CD4-positive, alpha-beta T cell treated with Interleukin-15 for 1 hour (primary cell): ENCODE measurements around the gene PRLR.
"Not testable (repeated sequence)": the region's sequence is repeated elsewhere in the genome, so short reads cannot be mapped to it uniquely, and the experiment has no call there.

ENCODE experiments used
- DNase-seq: peaks from one replicate; pipeline ENCODE4 v3.0.0-alpha.2; 2020

PRLR gene

DNA sequence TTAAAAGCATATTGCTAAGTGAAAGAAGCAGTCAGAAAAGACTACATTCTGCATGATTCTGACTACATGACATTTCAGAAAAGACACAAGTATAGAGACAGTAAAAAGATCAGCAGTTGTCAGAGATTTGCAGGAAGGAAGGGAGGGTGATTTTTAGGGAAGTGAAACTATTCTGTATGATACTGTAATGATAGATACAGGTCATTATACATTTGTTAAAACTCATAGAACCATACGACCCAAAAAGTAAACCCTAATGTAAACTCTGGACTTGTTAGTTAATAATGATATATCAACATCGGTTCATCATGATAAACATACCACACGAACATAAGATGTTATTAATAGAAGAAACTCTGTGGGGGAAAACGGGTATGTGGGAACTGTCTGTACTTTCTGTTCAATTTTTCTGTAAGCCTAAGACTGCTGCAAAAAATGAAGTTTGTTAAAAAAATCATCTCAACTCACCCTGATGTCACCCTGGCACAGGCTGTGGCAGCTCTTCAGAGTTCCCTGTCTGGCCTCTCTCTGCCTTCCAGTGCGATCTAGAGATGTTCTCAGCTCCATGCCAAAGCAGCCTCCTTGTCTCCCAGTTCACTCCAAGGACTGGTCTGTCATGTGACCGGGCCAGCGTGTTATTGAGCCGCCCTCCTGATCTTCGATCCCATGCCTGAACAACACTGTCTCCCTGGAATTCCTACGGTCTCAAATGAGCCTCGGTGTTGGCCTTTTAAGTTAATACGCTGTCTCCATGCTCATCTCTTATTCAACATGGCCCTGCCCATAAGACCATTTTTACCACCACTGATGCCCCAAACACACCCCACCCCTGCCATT is 35.4 kb downstream of the PRLR start:
- DNase-seq, result no peak

- DNase-seq, result no peak
Measured at GRCh38 chr5:35192506-35192905, 37.8 kb downstream of the PRLR start.

DNA sequence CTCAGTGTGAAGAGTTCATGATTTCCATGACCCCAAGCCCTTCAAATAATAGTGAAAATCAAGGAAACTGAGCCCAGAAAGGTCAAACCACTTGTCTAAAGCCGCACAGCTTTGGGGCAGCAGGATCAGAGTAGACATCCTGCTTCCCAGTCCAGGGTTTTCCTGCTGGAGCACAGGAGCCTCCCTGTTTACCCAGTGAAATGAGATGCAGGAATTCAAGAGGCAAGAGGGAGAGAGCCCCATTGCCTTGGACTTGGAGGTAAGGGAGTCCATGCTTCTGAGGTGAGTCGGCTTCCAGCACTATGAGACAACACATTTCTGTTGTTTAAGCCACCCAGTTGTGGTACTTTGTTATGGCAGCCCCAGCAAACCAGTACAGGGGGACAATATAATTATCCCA is 40.5 kb downstream of the PRLR start:
- DNase-seq, result not testable (repeated sequence)

DNA sequence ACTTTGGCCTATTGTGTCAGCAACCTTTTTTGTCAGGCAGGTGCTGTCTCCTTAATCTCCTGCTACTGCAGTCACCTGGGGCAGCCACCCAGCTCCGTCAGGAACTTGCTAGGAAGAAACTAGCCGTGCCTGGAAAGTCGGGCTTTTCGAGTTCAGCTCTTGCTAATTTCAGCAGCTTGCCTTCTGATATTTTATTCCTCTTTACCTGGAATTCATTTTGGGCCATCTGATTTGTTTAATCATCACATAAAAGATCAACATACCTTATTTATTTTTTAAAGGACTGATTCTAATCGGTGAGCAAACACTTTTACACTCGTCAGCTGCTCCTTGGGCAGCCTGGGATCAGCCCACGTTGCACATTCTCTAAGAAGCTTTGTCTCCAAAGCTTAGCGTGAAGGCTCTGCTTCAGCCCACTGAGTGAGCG is 42.2 kb downstream of the PRLR start:
- no peak for DNase-seq

GRCh38 chr5:35187621-35188020 is 42.7 kb downstream of the PRLR start:
- not testable (repeated sequence) for DNase-seq

GRCh38 chr5:35186749-35187148 is 43.5 kb downstream of the PRLR start:
- DNase-seq, result no peak

DNA sequence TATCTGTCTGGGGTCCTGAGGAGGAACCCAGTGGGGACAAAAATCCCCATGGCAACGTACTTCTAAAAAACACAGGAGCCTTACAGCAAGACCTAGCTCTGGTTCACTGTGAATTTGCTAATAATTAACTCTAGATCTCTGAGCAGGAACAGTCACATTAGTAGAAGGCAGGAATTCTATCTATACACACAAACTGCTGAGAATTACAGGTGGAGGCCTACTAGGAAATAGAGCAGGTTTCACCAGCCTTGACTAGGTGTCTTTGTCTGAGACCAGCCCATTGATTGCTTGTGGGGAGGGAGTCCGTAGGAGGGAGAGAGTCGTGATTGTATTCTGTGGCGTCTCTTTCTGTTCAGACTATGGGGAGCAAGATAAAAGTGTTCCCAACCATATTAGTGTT is 44.8 kb downstream of the PRLR start:
- DNase-seq, result no peak

GRCh38 chr5:35183556-35183955 is 46.7 kb downstream of the PRLR start:
- DNase-seq, result no peak

DNA sequence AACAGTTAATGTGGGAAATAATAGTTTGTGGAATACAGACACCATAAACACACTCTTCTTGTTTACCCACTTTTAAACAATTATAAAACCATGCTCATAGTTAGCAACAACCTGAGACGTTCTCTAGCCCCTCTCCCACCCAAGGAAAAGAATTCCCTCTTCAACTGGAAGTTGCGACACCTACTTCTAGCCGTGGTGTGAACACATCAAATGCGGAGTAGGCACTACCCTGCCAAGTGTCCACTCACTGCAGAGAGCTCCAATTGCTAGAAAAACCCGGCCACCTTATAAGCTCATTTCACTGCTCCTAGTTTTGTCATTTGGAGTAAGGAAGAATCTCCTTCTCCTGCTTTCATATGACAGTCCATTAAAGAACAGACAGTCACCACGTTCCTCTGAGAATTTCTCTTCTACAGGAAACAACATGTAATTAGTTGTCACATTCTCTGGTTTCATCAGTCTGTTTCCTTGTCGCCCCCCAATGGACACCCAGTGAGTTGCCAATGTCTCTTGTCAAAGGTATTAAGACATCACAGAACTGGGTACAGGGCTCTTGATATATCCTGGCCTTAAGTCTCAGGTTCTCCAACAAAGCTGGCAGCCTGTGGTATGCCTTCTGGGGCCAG is 47.3 kb downstream of the PRLR start:
- DNase-seq, result no peak

- no peak for DNase-seq
Measured at GRCh38 chr5:35182486-35182885, 47.8 kb downstream of the PRLR start.

- no peak for DNase-seq
Measured at GRCh38 chr5:35180046-35180445, 50.2 kb downstream of the PRLR start.

DNA sequence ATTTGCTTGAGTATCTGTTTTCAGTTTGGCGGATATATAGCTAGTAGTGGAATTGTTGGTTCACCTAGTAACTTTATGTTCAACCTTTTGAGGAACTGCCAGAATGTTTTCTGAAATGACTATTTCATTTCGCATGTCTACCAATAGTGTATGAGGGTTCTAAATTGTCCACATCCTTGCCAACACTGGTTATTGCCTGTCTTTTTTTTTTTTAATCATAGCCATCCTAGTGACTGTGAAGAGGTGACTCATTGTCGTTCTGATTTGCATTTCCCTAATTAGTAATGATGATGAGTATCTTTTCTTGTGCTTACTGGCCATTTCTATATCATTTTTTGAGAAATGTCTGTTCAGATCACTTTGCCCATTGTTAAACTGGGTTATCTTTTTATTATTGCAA is 52.5 kb downstream of the PRLR start:
- no peak for DNase-seq

- DNase-seq, result no peak
Measured at GRCh38 chr5:35172533-35172932, 57.8 kb downstream of the PRLR start.

GRCh38 chr5:35171991-35172390 is 58.3 kb downstream of the PRLR start:
- no peak for DNase-seq

GRCh38 chr5:35171078-35171477 is 59.2 kb downstream of the PRLR start:
- DNase-seq, result no peak

GRCh38 chr5:35166043-35166442 is 64.2 kb downstream of the PRLR start:
- no peak for DNase-seq

- DNase-seq, result no peak
Measured at GRCh38 chr5:35164860-35165542, 65.3 kb downstream of the PRLR start.

DNA sequence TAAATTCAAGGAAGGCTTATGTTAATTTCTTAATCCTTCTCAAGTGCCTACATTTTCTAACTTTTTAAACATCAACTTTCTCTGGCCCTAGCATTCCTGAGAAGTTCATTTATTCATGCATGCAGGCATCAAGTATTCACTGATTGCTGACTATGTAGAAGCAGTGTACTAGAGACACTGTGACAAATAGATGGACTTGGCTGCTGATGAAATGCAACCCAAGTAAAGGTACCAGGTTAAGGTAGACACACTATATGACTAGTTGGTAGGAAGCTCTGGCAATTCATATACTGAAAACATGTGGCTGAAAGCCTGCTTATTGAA is 66.6 kb downstream of the PRLR start:
- no peak for DNase-seq

GRCh38 chr5:35162848-35163709 is 67.2 kb downstream of the PRLR start:
- no peak for DNase-seq

GRCh38 chr5:35161652-35162273 is 68.5 kb downstream of the PRLR start:
- DNase-seq, result no peak

DNA sequence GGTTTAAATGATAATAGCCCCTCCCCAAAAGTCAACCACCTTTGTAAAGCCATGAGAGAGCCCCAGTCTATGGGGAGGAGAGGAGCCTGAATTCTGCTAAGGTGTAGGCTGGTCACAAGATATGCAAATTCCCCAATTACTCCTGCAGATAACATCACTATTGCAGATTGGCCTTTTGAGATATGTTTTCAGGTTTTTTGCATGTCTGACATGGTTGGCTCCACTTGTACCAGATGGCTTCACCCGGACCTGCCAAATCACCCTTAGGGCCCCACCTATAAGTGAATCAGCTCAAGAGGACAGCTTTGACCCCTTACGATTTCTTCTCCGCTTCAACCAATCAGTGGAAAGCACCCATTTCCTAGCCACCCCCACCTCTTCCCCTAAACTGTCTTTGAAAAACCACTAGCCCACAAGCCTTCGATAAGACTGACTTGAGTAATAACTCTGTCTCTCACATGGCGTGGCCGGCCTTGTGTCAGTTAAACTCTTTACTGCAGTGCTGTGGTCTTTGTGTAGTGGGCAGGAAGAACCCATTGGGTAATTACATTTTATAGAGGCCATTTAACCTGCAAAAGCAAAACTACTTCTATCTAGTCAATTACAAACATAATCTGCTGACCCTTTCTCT is 69.7 kb downstream of the PRLR start:
- DNase-seq, result no peak

- no peak for DNase-seq
Measured at GRCh38 chr5:35159370-35159742, 70.9 kb downstream of the PRLR start.
